ENCODE measurements around the gene RFTN1. TPM values are rescaled to one million over a fixed set of nuclear protein-coding genes. Genes with fewer than 3 reads are reported as not detected.

The RFTN1 gene
- polyA plus RNA-seq, 3 donors = 17.4 to 28.0 (median 27.2) TPM

DNA sequence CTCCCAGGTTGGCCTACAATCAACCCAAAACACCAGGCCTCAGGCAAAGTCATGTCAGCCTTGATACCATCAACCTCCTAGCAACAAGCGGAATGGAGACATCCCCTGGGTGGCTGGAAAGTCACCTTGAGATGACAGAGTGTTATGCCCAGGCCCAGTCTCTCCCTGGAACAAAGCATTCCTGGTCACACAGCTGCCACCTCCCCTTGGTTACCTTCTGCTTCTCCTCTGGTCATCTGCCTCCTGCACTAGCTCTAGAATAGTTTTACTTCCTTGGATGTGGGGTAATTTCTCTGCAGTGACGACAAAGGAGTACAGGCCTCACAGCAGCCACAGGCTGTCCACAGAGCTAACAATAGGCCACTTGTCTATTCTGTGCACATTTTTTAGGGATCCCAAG, 114.9 kb downstream of the RFTN1 start:
- no peaks in the 10 kb centered on the region for H3K79me2 ChIP-seq (ENCODE audit: insufficient read depth, low read length)
- 55% methylated on average over 1 of the region's 2 CpGs for WGBS (ENCODE audit: insufficient coverage)
- peaks cover 29 to 30% of the 10 kb centered on the region in 2 donors for H3K36me3 Mint-ChIP-seq

DNA sequence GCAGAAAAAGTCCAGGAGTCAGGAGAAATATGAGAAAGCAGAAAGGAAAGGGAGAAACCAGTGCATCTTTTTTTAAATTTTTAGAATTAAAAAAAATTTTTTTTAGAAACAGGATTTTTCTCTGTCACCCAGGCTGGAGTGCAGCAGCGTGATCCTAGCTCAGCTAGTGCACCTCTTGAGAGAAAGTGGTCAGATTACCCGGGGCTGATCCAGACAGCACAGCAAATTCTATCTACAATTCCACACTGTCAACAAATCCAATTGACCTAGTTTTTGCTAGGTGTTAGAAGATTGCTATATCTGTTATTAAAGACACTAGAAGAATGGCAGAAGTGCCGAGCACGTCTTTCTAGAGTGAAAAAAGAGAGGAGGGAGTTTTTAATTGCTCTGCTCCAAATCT, 117.3 kb downstream of the RFTN1 start:
- Mint-ChIP-seq H3K4me1 (peaks cover 5% of the 10 kb centered on the region), H3K27ac (no peak overlapping the region)
- DNase-seq = no peak

More for the DNA sequence above, 114.9 kb downstream of the RFTN1 start:
- peaks cover 19% of the 10 kb centered on the region for H3K4me1 Mint-ChIP-seq
- no peak overlapping the region for H3K4me2 ChIP-seq (replicated peaks; ENCODE audit: extremely low read depth, low read length, poor library complexity, severe bottlenecking)
- H3K9me3 Mint-ChIP-seq = peaks cover 0 to 5% (median 0%) of the 10 kb centered on the region in 7 donors
- H3K9me3 ChIP-seq (replicated peaks in 1 of 2; ENCODE audit: control insufficient read depth in 1 of 2, insufficient read depth in 1 of 2, low read length in 2 of 2) = no peaks in the 10 kb centered on the region
- peaks cover 24% of the 10 kb centered on the region for H4K20me1 ChIP-seq (ENCODE audit: insufficient read depth, low read length)
- TF ChIP-seq, protein P1, sequence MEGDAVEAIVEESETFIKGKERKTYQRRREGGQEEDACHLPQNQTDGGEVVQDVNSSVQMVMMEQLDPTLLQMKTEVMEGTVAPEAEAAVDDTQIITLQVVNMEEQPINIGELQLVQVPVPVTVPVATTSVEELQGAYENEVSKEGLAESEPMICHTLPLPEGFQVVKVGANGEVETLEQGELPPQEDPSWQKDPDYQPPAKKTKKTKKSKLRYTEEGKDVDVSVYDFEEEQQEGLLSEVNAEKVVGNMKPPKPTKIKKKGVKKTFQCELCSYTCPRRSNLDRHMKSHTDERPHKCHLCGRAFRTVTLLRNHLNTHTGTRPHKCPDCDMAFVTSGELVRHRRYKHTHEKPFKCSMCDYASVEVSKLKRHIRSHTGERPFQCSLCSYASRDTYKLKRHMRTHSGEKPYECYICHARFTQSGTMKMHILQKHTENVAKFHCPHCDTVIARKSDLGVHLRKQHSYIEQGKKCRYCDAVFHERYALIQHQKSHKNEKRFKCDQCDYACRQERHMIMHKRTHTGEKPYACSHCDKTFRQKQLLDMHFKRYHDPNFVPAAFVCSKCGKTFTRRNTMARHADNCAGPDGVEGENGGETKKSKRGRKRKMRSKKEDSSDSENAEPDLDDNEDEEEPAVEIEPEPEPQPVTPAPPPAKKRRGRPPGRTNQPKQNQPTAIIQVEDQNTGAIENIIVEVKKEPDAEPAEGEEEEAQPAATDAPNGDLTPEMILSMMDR (IDR thresholded peaks at IDR 0.05) = no peak
- DNase-seq = no peak
- no peak overlapping the region for H3K9ac ChIP-seq (ENCODE audit: insufficient read depth, low read length, poor library complexity, severe bottlenecking)
- no peak overlapping the region for H2AFZ ChIP-seq (ENCODE audit: insufficient read depth, low read depth, low read length, poor library complexity, severe bottlenecking)
- H3K4me1 ChIP-seq (ENCODE audit: control insufficient read depth in 1 of 2, insufficient read depth in 2 of 2, low read length in 2 of 2) = peaks cover 0 to 5% of the 10 kb centered on the region in 2 donors
- no peaks in the 10 kb centered on the region for H3K27me3 ChIP-seq (ENCODE audit: control insufficient read depth in 2 of 2, insufficient read depth in 2 of 2, low read length in 2 of 2)
- no peak overlapping the region for H3K4me3 ChIP-seq (replicated peaks in 1 of 3; ENCODE audit: low read depth in 2 of 3, low read length in 3 of 3)
- H3K4me3 Mint-ChIP-seq = no peak overlapping the region
- H3K27ac Mint-ChIP-seq = peak overlapping the region in 3 of 7 donors; percentile 1 to 63 (median 36)
- H3K27ac ChIP-seq (ENCODE audit: low read depth in 1 of 2, low read length in 2 of 2) = peak overlapping the region in 1 of 2 donors; percentile 14
- H3K27me3 Mint-ChIP-seq (ENCODE audit: low read depth in 3 of 3) = peaks cover 0 to 4% (median 0%) of the 10 kb centered on the region in 3 donors
- H3K36me3 ChIP-seq (replicated peaks in 1 of 2; ENCODE audit: control insufficient read depth in 1 of 2, insufficient read depth in 2 of 2, low read length in 2 of 2) = peaks cover 0 to 8% of the 10 kb centered on the region in 2 donors
- intact Hi-C loops (cut with micrococcal nuclease) = no loop called here

More for the DNA sequence above, 117.3 kb downstream of the RFTN1 start:
- WGBS (ENCODE audit: insufficient coverage) = no CpG with 5 or more reads among the region's 4 CpGs
- H4K20me1 ChIP-seq (ENCODE audit: insufficient read depth, low read length) = peaks cover 13% of the 10 kb centered on the region
- Mint-ChIP-seq H3K27me3 (ENCODE audit: low read depth in 3 of 3) (no peaks in the 10 kb centered on the region), H3K9me3 (peaks cover 0 to 5% (median 0%) of the 10 kb centered on the region in 7 donors), H3K36me3 (peaks cover 21 to 23% of the 10 kb centered on the region in 2 donors), H3K4me3 (no peak overlapping the region)
- no peak overlapping the region for H3K4me3 ChIP-seq (replicated peaks in 1 of 3; ENCODE audit: low read depth in 2 of 3, low read length in 3 of 3)
- H2AFZ ChIP-seq (ENCODE audit: insufficient read depth, low read depth, low read length, poor library complexity, severe bottlenecking) = no peak overlapping the region
- intact Hi-C loops (cut with micrococcal nuclease) = no loop called here
- no peak overlapping the region for H3K9ac ChIP-seq (ENCODE audit: insufficient read depth, low read length, poor library complexity, severe bottlenecking)
- H3K9me3 ChIP-seq (replicated peaks in 1 of 2; ENCODE audit: control insufficient read depth in 1 of 2, insufficient read depth in 1 of 2, low read length in 2 of 2) = no peaks in the 10 kb centered on the region
- no peaks in the 10 kb centered on the region for H3K27me3 ChIP-seq (ENCODE audit: control insufficient read depth in 2 of 2, insufficient read depth in 2 of 2, low read length in 2 of 2)
- peaks cover 0 to 8% of the 10 kb centered on the region in 2 donors for H3K36me3 ChIP-seq (replicated peaks in 1 of 2; ENCODE audit: control insufficient read depth in 1 of 2, insufficient read depth in 2 of 2, low read length in 2 of 2)
- no peaks in the 10 kb centered on the region for H3K79me2 ChIP-seq (ENCODE audit: insufficient read depth, low read length)
- no peak overlapping the region for H3K4me2 ChIP-seq (replicated peaks; ENCODE audit: extremely low read depth, low read length, poor library complexity, severe bottlenecking)
- no peak overlapping the region for H3K27ac ChIP-seq (ENCODE audit: low read depth in 1 of 2, low read length in 2 of 2)
- H3K4me1 ChIP-seq (ENCODE audit: control insufficient read depth in 1 of 2, insufficient read depth in 2 of 2, low read length in 2 of 2) = no peaks in the 10 kb centered on the region
- TF ChIP-seq, protein P1 (IDR thresholded peaks at IDR 0.05) = no peak
